ENCODE results near the gene PRKAR2A.
A peak's percentile ranks its signal among the peaks of the same experiment; 100 is the strongest.
"Not testable (repeated sequence)": the region's sequence is repeated elsewhere in the genome, so short reads cannot be mapped to it uniquely, and the experiment has no call there.

PRKAR2A gene

GRCh38 chr3:48723725-48724124, 123.9 kb downstream of the PRKAR2A start:
- no peak for DNase-seq

- DNase-seq = not testable (repeated sequence)
Measured at GRCh38 chr3:48723293-48723692, 124.4 kb downstream of the PRKAR2A start.

GRCh38 chr3:48716982-48717746, 130.5 kb downstream of the PRKAR2A start, which contains the start of gene IP6K2:
TSS of gene IP6K2 (minus strand) at chr3:48717221. CDS start at chr3:48695291, 21,930 bp downstream.
- DNase-seq = peak; percentile 94 to 99 (median 98)

- DNase-seq = no peak
Measured at GRCh38 chr3:48716508-48716981, 131.1 kb downstream of the PRKAR2A start.

GRCh38 chr3:48715174-48715800, 132.4 kb downstream of the PRKAR2A start:
- no peak for DNase-seq

GRCh38 chr3:48711727-48712126, 135.9 kb downstream of the PRKAR2A start:
- no peak for DNase-seq

- DNase-seq = no peak
Measured at GRCh38 chr3:48709051-48709461, 138.6 kb downstream of the PRKAR2A start.

- DNase-seq = no peak
Measured at GRCh38 chr3:48708481-48708889, 139.2 kb downstream of the PRKAR2A start.

GRCh38 chr3:48707157-48707556, 140.5 kb downstream of the PRKAR2A start:
- DNase-seq = no peak

GRCh38 chr3:48702320-48702920, 145.3 kb downstream of the PRKAR2A start:
- DNase-seq = no peak

GRCh38 chr3:48700731-48701405, 146.8 kb downstream of the PRKAR2A start:
- DNase-seq = no peak

GRCh38 chr3:48698891-48699290, 148.8 kb downstream of the PRKAR2A start:
- DNase-seq = no peak

GRCh38 chr3:48697952-48698351, 149.7 kb downstream of the PRKAR2A start:
- DNase-seq = no peak

GRCh38 chr3:48696601-48697000, 151.1 kb downstream of the PRKAR2A start:
- no peak for DNase-seq

All from activated naive CD4-positive, alpha-beta T cell (primary cell).